H9 (cell line): Measurements from ENCODE around the gene TNFRSF4. TPM values are rescaled to one million over a fixed set of nuclear protein-coding genes. Genes with fewer than 3 reads are reported as not detected.
A peak's percentile ranks its signal among the peaks of the same experiment; 100 is the strongest.

ENCODE experiments used
- DNase-seq: peaks from one replicate; pipeline ENCODE4 v3.0.0-alpha.2; 2017
- H2AFZ ChIP-seq: one replicate; pipeline ENCODE4 v1.6.1; 2013; ENCODE audit warnings: mild to moderate bottlenecking, low read length, control low read depth, moderate library complexity
- H2AK5ac ChIP-seq: 2 replicates; pipeline ENCODE4 v1.6.1; 2013; ENCODE audit warnings: low read length, control low read depth, mixed read lengths; ENCODE audit not compliant: insufficient read length
- H2BK120ac ChIP-seq: one replicate; pipeline ENCODE4 v1.6.1; 2013; ENCODE audit warnings: low read depth, mild to moderate bottlenecking, low read length, control low read depth, inconsistent platforms; ENCODE audit not compliant: poor library complexity, severe bottlenecking
- H2BK12ac ChIP-seq: 2 replicates; pipeline ENCODE4 v1.6.1; 2013; ENCODE audit warnings: low read length, control low read depth, mixed read lengths, low read depth; ENCODE audit not compliant: insufficient read length
- H2BK15ac ChIP-seq: 2 replicates; pipeline ENCODE4 v1.6.1; 2013; ENCODE audit warnings: low read depth, low read length, control low read depth
- H2BK20ac ChIP-seq: one replicate; pipeline ENCODE4 v1.6.1; 2013; ENCODE audit warnings: low read depth, mild to moderate bottlenecking, low read length, control low read depth, inconsistent platforms; ENCODE audit not compliant: poor library complexity, severe bottlenecking
- H2BK5ac ChIP-seq: 2 replicates; pipeline ENCODE4 v1.6.1; 2013; ENCODE audit warnings: low read length, control low read depth, mixed read lengths; ENCODE audit not compliant: insufficient read length
- H3K14ac ChIP-seq: 2 replicates; pipeline ENCODE4 v1.6.1; 2013; ENCODE audit warnings: low read length, control low read depth; ENCODE audit not compliant: insufficient read depth
- H3K18ac ChIP-seq: 2 replicates; pipeline ENCODE4 v1.6.1; 2013; ENCODE audit warnings: low read depth, mild to moderate bottlenecking, mixed read lengths, low read length, control low read depth; ENCODE audit not compliant: insufficient read length
- H3K23ac ChIP-seq: 2 replicates; pipeline ENCODE4 v1.6.1; 2013; ENCODE audit warnings: low read length, control low read depth, mixed read lengths, low read depth; ENCODE audit not compliant: insufficient read length
- H3K23me2 ChIP-seq: 2 replicates; pipeline ENCODE4 v1.6.1; 2013; ENCODE audit warnings: low read depth, mild to moderate bottlenecking, mixed read lengths, low read length, control low read depth; ENCODE audit not compliant: insufficient read length, poor library complexity, severe bottlenecking
- H3K27ac ChIP-seq: 2 replicates; pipeline ENCODE4 v1.5.1; 2013; ENCODE audit warnings: low read length, control low read depth, mixed read lengths, low read depth; ENCODE audit not compliant: insufficient read length
- H3K27me3 ChIP-seq: 2 replicates; pipeline ENCODE4 v1.6.1; 2013; ENCODE audit warnings: low read length, control low read depth, inconsistent platforms; ENCODE audit not compliant: insufficient read depth
- H3K4ac ChIP-seq: 2 replicates; pipeline ENCODE4 v1.6.1; 2013; ENCODE audit warnings: low read depth, mild to moderate bottlenecking, control low read depth, inconsistent platforms, low read length, moderate library complexity
- H3K4me1 ChIP-seq: 2 replicates; pipeline ENCODE4 v1.6.1; 2013; ENCODE audit warnings: low read length, control low read depth, inconsistent platforms; ENCODE audit not compliant: insufficient read depth
- H3K4me2 ChIP-seq: 2 replicates; pipeline ENCODE4 v1.6.1; 2013; ENCODE audit warnings: low read length, control low read depth, mixed read lengths; ENCODE audit not compliant: insufficient read length, insufficient read depth
- H3K56ac ChIP-seq: 2 replicates; pipeline ENCODE4 v1.6.1; 2013; ENCODE audit warnings: low read depth, mild to moderate bottlenecking, mixed read lengths, low read length, control low read depth; ENCODE audit not compliant: insufficient read length
- H3K79me1 ChIP-seq: 2 replicates; pipeline ENCODE4 v1.6.1; 2013; ENCODE audit warnings: low read depth, mild to moderate bottlenecking, moderate library complexity, low read length, control low read depth, inconsistent platforms; ENCODE audit not compliant: insufficient read depth, poor library complexity, severe bottlenecking
- H3K79me2 ChIP-seq: 2 replicates; pipeline ENCODE4 v1.6.1; 2013; ENCODE audit warnings: low read length, control low read depth, inconsistent platforms; ENCODE audit not compliant: insufficient read depth
- H3K9ac ChIP-seq: 2 replicates; pipeline ENCODE4 v1.6.1; 2013; ENCODE audit warnings: low read length, control low read depth, mixed read lengths; ENCODE audit not compliant: insufficient read length; ENCODE audit errors: extremely low read depth
- H3K9me3 ChIP-seq: one replicate; pipeline ENCODE4 v1.6.1; 2013; ENCODE audit warnings: low read depth, low read length, inconsistent platforms; ENCODE audit not compliant: control insufficient read depth
- H3T11ph ChIP-seq: one replicate; pipeline ENCODE4 v1.6.1; 2013; ENCODE audit warnings: mild to moderate bottlenecking, low read length, control low read depth, inconsistent platforms
- H4K20me1 ChIP-seq: one replicate; pipeline ENCODE4 v1.6.1; 2013; ENCODE audit not compliant: control insufficient read depth, insufficient read length, insufficient read depth
- H4K5ac ChIP-seq: 2 replicates; pipeline ENCODE4 v1.6.1; 2013; ENCODE audit warnings: low read depth, mild to moderate bottlenecking, mixed read lengths, low read length, control low read depth; ENCODE audit not compliant: insufficient read length
- H4K8ac ChIP-seq: replicated peaks from 2 replicates; pipeline ENCODE4 v1.6.1; 2013; ENCODE audit warnings: low read length, control low read depth, mixed read lengths, low read depth; ENCODE audit not compliant: insufficient read length
- H4K91ac ChIP-seq: 2 replicates; pipeline ENCODE4 v1.6.1; 2013; ENCODE audit warnings: low read depth, mild to moderate bottlenecking, moderate library complexity, mixed read lengths, low read length, control low read depth; ENCODE audit not compliant: insufficient read length
- H3K27ac Mint-ChIP-seq, 3 experiments: 2 replicates in 2 of 3; 3 replicates in 1 of 3; pipeline ENCODE4 v1.8.0; 2020 to 2021; ENCODE audit warnings: mixed read lengths in 3 of 3, mild to moderate bottlenecking in 1 of 3, moderate library complexity in 1 of 3
- H3K27me3 Mint-ChIP-seq: 2 replicates; pipeline ENCODE4 v1.8.0; 2021; ENCODE audit warnings: low read depth, mild to moderate bottlenecking, moderate library complexity, mixed read lengths
- H3K36me3 Mint-ChIP-seq, 3 experiments: 2 replicates in 2 of 3; 3 replicates in 1 of 3; pipeline ENCODE4 v1.8.0; 2020 to 2021; ENCODE audit warnings: low read depth in 3 of 3, mixed read lengths in 3 of 3; ENCODE audit not compliant: insufficient read depth in 1 of 3
- H3K4me1 Mint-ChIP-seq, 2 experiments: 2 replicates each; pipeline ENCODE4 v1.8.0; 2020; ENCODE audit warnings: mixed read lengths in 2 of 2
- H3K4me3 Mint-ChIP-seq, 2 experiments: 2 replicates in 1 of 2; 3 replicates in 1 of 2; pipeline ENCODE4 v1.8.0; 2020 to 2021; ENCODE audit warnings: mild to moderate bottlenecking in 2 of 2, mixed read lengths in 2 of 2, moderate library complexity in 1 of 2
- H3K9me3 Mint-ChIP-seq, 2 experiments: 2 replicates in 1 of 2; 3 replicates in 1 of 2; pipeline ENCODE4 v1.8.0; 2020; ENCODE audit warnings: mild to moderate bottlenecking in 2 of 2, mixed read lengths in 2 of 2, moderate library complexity in 1 of 2
- CTCF ChIP-seq: fragments of 200-600 bp; sonication (generic); conservative IDR thresholded peaks from 3 replicates; pipeline ENCODE4 v1.8.0; 2021; ENCODE audit warnings: antibody characterized with exemption, mild to moderate bottlenecking
- WGBS: extraction: QIAGEN DNeasy Blood & Tissue Kit; methylation state at CpG from one replicate; pipeline ENCODE4 v1.1.7; 2013; ENCODE audit warnings: missing lambda C conversion rate, low lambda C conversion rate, mixed read lengths; ENCODE audit not compliant: insufficient read length; ENCODE audit errors: extremely low coverage; 5-methylcytosine and 5-hydroxymethylcytosine counted together
- total RNA-seq: library from RNA; stranded (reverse); gene quantifications from 2 replicates; pipeline ENCODE4 v1.2.1, GENCODE V29; 2021

The TNFRSF4 gene
- total RNA-seq, 1 experiment from 2014 or later, result 0.24 TPM

- TF ChIP-seq CTCF, result no peak
- Mint-ChIP-seq H3K4me1 (peaks cover 16 to 23% of the 10 kb centered on the region in 2 experiments), H3K9me3 (peaks cover 0 to 4% of the 10 kb centered on the region in 2 experiments; a peak in 2 of 5 replicates), H3K27me3 (peaks cover 9% of the 10 kb centered on the region), H3K4me3 (no peak overlapping the region), H3K27ac (no peak overlapping the region), H3K36me3 (peaks cover 1 to 9% (median 4%) of the 10 kb centered on the region in 3 experiments; a peak in 4 of 7 replicates)
- Histone ChIP-seq H2BK15ac (no peak overlapping the region), H3K4me2 (no peak overlapping the region), H2BK20ac (no peak overlapping the region), H3K9ac (no peak overlapping the region), H3K18ac (no peak overlapping the region), H3K14ac (no peak overlapping the region), H3K4me1 (peaks cover 3% of the 10 kb centered on the region; the same call in 1 of the 2 replicates), H3K27ac (no peak overlapping the region), H3K27me3 (no peaks in the 10 kb centered on the region), H4K8ac (no peak overlapping the region), H3K9me3 (no peaks in the 10 kb centered on the region), H3K23ac (no peak overlapping the region), H4K20me1 (no peaks in the 10 kb centered on the region), H3T11ph (no peak overlapping the region), H2BK5ac (no peak overlapping the region), H2AK5ac (no peak overlapping the region), H4K91ac (no peak overlapping the region), H2BK12ac (no peak overlapping the region), H2BK120ac (no peak overlapping the region), H3K4ac (no peak overlapping the region), H3K79me1 (no peaks in the 10 kb centered on the region), H3K79me2 (no peaks in the 10 kb centered on the region), H2AFZ (no peak overlapping the region), H3K23me2 (no peaks in the 10 kb centered on the region), H4K5ac (no peak overlapping the region), H3K56ac (no peak overlapping the region)
- peak; percentile 29 for DNase-seq
- no CpG with 5 or more reads among the region's 25 CpGs for WGBS
Observed at GRCh38 chr1:1179346-1179982, 34.5 kb downstream of the TNFRSF4 start.
